Muscle layer of duodenum (tissue), 2 donors: ENCODE results near the gene RAI1.

Experiments
- H3K27ac ChIP-seq: one replicate; pipeline ENCODE4 v1.7.0; 2013; ENCODE audit warnings: mild to moderate bottlenecking, low read length
- H3K27me3 ChIP-seq: one replicate; pipeline ENCODE4 v1.7.0; 2013; ENCODE audit warnings: low read depth, mild to moderate bottlenecking, control low read depth, low read length
- H3K36me3 ChIP-seq, 2 donors: one replicate each; pipeline ENCODE4 v1.7.0; 2013; ENCODE audit warnings: low read length in 2 of 2, control low read depth in 1 of 2, mild to moderate bottlenecking in 1 of 2; ENCODE audit not compliant: insufficient read depth in 2 of 2, control insufficient read depth in 1 of 2
- H3K4me1 ChIP-seq, 2 donors: one replicate each; pipeline ENCODE4 v1.7.0; 2013; ENCODE audit warnings: low read length in 2 of 2, mild to moderate bottlenecking in 2 of 2, control low read depth in 1 of 2, moderate library complexity in 1 of 2; ENCODE audit not compliant: insufficient read depth in 2 of 2, control insufficient read depth in 1 of 2
- H3K4me3 ChIP-seq, 2 donors: one replicate each; pipeline ENCODE4 v1.7.0; 2013; ENCODE audit warnings: low read length in 2 of 2, low read depth in 1 of 2, mild to moderate bottlenecking in 1 of 2
- H3K9me3 ChIP-seq, 2 donors: one replicate each; pipeline ENCODE4 v1.7.0; 2013; ENCODE audit warnings: low read length in 2 of 2, control low read depth in 1 of 2, mild to moderate bottlenecking in 1 of 2; ENCODE audit not compliant: control insufficient read depth in 1 of 2
- donor health status: healthy.

The RAI1 gene

DNA sequence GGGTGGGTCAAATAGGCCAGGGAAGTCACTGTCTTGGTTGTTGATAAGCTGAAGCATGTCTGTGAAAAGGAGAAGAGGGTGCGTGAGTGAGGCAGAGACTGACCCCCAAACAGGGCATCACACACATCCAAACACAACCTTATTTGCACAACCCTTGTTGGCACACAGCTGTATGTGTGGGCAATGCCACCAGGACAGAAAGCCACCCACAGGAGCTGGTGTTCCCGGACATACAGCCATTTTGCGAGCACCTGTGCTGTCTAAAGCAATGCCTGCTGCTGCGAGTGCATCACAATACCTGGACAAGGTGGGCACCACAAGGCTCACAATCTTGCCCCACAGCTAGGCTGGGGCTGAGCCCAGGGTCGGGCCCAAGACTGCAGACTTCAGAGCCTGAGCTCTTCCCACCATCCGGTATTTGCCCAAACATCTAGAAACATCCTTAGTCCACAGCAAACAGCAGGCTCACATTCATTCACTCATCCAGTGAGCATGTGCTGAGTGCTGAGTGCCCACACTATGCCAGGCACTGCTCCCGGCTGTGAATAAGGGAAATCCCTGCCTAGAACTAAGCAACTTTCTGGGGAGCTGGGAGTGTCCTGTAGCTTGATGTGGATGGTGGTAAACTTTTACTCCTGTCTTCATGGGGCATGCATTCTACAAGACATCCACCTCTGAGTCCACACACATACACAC lies 139.4 kb downstream of the RAI1 start:
- H3K36me3 ChIP-seq, result peaks cover 20 to 31% of the 10 kb centered on the region in 2 donors
- H3K27me3 ChIP-seq, result no peaks in the 10 kb centered on the region
- no peak overlapping the region for H3K27ac ChIP-seq
- no peaks in the 10 kb centered on the region for H3K9me3 ChIP-seq
- H3K4me1 ChIP-seq, result peaks cover 33 to 80% of the 10 kb centered on the region in 2 donors
- no peak overlapping the region for H3K4me3 ChIP-seq

DNA sequence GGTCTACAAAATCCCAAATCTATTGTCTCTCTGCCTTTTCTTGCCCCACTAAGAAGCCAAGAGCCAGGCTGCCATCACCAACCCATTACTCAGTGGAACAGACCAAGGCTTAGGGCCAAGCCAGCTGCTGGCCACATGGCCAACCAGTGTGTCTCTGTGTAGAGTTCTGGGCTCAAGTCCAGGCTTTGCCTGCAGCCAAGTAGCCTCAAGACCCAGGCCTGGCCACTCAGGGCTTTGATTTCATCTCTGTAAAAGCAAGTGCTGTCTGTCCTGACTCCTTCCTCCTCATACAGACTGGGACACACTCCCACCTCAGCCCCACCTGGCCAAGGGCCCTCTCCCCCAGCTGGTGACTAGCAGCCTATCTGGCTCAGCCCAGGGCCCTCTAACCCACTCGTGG lies 140.9 kb downstream of the RAI1 start:
- Histone ChIP-seq H3K4me3 (peak overlapping the region; percentile 56 to 61), H3K9me3 (no peaks in the 10 kb centered on the region), H3K27ac (peak overlapping the region; percentile 71), H3K4me1 (peaks cover 40 to 96% of the 10 kb centered on the region in 2 donors), H3K27me3 (no peaks in the 10 kb centered on the region), H3K36me3 (peaks cover 17 to 19% of the 10 kb centered on the region in 2 donors)

DNA sequence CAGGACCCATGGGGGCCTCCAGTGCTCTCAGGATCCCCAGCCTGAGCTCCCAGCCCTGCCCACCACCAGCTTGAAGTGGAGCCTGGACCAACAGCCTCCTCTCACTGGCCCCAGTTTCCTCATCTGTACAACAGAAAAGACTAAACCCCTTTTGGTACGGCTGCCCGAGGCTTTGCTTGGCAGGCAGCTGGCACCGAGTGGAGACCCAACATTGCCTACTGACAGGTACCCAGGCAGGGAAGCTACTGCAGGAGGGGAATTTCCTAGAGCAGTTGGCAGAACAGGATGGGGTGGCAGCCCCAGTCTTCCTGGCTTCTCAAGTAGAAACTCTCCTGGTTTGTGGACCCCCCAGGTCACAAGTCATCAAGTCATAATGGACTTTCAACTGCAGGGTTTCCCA lies 141.4 kb downstream of the RAI1 start:
- no peaks in the 10 kb centered on the region for H3K27me3 ChIP-seq
- H3K9me3 ChIP-seq, result no peaks in the 10 kb centered on the region
- peak overlapping the region; percentile 71 for H3K27ac ChIP-seq
- peak overlapping the region; percentile 56 to 61 for H3K4me3 ChIP-seq
- H3K36me3 ChIP-seq, result peaks cover 13 to 19% of the 10 kb centered on the region in 2 donors
- peaks cover 40 to 96% of the 10 kb centered on the region in 2 donors for H3K4me1 ChIP-seq

DNA sequence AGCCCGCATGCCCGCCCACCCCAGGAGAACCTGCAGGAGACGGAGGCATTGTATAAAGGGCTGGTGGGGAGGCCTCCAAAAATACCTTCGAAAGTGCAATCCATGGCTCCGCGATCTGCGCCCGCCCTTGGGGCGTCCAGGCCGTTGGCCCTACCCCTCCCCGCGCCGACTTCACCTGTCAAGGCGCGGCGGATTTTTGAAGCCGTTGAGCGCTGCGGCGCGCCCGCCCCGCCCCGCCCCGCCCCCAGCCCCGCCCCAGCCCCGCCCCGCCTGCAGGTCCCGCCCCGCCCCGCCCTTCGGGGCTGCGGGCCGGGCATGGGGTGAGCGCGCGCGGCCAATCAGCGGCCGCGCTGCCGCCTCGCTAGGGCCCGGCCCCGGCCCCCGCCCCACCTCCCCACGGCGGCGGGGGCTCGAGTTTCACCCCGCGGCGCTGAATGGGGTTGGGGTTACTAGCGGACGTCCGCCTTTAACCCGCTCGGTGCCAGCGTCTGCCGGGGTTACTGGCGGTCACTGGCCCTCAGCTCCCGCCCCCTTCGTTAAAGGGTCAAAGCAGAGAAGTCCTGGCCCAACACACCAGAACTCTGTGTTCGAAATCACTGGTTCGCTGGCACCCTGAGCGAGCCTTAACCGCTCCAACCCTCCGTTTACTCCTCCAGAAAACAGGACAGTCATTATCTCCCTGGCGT lies 142.3 kb downstream of the RAI1 start:
- H3K4me1 ChIP-seq, result peaks cover 37 to 94% of the 10 kb centered on the region in 2 donors
- peak overlapping the region; percentile 86 for H3K27ac ChIP-seq
- H3K36me3 ChIP-seq, result peaks cover 8 to 17% of the 10 kb centered on the region in 2 donors
- H3K27me3 ChIP-seq, result no peaks in the 10 kb centered on the region
- peak overlapping the region; percentile 56 to 61 for H3K4me3 ChIP-seq
- no peaks in the 10 kb centered on the region for H3K9me3 ChIP-seq

DNA sequence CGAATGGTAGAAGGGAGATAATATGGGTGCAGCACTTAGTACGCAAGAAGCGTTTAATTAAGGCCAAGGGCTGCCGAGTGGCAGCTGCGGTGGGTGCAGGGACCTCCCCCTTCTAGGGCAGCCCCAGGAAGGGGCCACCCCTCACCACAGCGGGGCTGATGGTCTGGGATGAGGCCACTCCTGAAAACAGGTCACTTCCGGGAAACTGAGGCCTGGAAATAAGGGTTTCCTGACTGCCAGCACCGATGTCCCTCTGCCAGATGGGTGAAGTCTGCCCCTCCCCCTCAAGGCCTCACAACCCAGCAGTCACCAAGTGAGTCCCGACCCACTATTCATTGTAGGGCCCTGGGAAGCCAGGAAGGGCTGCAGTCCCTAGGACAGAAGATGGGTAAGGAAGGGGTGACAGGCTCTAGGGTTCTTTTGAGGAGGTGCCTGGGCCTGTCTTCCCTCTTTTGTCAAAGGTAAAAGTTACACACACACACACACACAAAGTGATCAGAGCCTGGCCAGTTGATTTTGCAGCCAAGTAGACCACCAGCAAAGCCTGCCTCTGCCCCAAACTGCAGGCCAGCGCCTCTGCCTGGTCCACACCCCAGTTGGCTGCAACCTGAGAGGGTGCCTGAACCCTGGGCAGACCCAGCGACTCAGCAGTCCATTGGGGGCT lies 143.0 kb downstream of the RAI1 start:
- Histone ChIP-seq H3K4me3 (peak overlapping the region; percentile 35 to 51), H3K36me3 (peaks cover 2 to 10% of the 10 kb centered on the region in 2 donors), H3K27me3 (no peaks in the 10 kb centered on the region), H3K9me3 (no peaks in the 10 kb centered on the region), H3K4me1 (peaks cover 37 to 87% of the 10 kb centered on the region in 2 donors), H3K27ac (peak overlapping the region; percentile 86)

DNA sequence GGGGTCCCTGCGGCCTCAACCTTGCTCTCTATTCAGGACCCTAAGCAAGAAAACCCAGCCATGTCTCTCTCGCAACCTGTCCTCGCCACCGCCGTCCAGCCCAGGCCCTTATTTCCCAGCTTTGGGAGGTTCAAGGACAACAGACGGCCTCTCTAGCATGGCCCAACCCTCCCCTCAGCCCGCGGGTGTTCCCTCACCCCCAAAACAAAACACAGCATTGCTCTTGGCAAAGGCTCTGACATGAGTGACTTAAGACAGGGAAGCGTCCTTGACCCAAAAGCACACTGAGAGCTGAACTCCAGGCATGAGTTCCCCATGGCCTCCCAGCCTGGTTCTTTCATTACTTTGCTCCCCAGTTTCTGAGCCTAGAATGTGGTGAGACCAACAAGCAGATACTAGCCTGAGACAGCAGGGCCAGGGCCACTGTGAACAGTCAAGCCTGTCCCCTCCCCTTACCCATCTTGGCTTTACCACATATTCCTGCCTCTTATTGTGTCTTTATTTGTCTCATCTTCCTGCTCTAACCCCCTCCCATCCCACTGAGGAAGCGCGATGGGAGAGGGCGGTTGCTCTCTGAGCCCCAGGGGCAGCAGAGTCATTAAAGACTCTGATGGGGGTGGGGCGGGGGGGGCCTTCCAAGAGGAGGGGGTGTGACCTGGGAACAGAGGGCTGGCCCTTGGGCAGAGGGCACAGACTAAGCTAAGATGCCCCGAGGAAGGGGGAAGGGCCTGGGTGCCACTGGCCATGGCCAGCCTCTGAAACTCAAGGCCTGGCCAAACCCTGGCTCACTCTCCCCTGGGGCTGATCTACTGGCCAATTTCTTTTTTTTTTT lies 143.7 kb downstream of the RAI1 start:
- Histone ChIP-seq H3K4me1 (peaks cover 34 to 79% of the 10 kb centered on the region in 2 donors), H3K4me3 (no peak overlapping the region), H3K27me3 (no peaks in the 10 kb centered on the region), H3K36me3 (peaks cover 0 to 7% of the 10 kb centered on the region in 2 donors), H3K27ac (peak overlapping the region; percentile 86), H3K9me3 (no peaks in the 10 kb centered on the region)

DNA sequence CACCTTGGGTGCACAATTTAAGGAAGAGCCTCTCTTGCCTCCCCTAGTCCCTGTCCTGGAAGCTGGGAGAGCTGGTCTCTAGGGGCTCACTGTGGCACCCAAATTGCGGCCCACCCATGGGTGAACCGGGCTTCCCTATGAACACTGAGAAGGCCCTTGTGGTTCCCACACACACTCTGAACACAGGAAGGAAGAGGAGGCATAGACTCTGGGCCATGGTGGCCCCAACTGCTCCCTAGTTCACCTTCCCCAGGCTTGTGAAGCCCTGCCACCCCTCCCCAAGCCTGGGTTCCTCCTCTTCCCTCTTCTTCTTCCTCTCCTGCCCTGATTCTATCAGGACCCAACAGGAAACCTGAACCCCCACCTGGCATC lies 145.1 kb downstream of the RAI1 start:
- H3K4me3 ChIP-seq, result no peak overlapping the region
- peaks cover 27 to 76% of the 10 kb centered on the region in 2 donors for H3K4me1 ChIP-seq
- no peaks in the 10 kb centered on the region for H3K9me3 ChIP-seq
- H3K27me3 ChIP-seq, result no peaks in the 10 kb centered on the region
- H3K27ac ChIP-seq, result peak overlapping the region; percentile 19
- H3K36me3 ChIP-seq, result no peaks in the 10 kb centered on the region

DNA sequence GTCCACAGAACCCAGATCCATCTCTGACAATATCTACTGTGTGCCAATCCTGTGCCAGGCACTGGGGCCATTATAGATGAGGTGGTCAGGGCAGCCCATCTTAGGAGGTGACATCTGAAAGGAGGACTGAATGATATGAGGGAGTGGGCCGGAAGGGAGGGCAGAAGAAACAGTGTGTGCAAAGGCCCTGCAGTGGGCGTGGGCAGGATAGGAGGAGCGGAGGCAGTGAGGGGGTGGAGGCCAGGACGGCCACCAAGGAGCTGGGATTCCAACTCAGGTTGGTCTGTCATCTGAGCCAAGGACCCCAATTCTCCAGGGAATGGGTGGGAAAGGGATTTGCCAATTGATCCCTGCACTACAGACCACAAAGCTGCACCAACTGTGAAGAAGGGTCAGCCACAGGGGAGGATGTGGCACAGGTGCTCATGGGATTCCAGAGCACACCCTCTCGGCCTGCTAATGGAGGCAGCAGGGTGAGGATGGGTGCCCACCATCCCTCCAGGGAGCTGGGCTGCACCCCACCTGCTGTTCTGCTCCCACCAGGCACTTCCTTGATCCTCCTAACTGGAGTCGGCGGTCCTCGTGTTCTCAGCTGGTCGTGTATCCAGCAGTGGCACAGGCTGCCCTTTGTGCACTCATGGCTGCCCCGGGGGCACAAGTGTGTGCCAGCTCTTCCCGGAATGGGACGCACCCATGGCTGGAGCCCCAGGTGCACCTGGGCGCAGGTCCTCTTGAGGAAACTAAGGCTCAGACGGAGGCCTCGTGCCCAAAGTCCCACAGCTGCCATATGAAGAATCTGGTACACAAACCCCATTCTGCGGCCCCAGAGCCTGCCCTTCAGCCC lies 145.9 kb downstream of the RAI1 start:
- Histone ChIP-seq H3K4me3 (no peak overlapping the region), H3K36me3 (no peaks in the 10 kb centered on the region), H3K9me3 (no peaks in the 10 kb centered on the region), H3K27me3 (no peaks in the 10 kb centered on the region), H3K4me1 (peaks cover 34 to 76% of the 10 kb centered on the region in 2 donors), H3K27ac (no peak overlapping the region)

DNA sequence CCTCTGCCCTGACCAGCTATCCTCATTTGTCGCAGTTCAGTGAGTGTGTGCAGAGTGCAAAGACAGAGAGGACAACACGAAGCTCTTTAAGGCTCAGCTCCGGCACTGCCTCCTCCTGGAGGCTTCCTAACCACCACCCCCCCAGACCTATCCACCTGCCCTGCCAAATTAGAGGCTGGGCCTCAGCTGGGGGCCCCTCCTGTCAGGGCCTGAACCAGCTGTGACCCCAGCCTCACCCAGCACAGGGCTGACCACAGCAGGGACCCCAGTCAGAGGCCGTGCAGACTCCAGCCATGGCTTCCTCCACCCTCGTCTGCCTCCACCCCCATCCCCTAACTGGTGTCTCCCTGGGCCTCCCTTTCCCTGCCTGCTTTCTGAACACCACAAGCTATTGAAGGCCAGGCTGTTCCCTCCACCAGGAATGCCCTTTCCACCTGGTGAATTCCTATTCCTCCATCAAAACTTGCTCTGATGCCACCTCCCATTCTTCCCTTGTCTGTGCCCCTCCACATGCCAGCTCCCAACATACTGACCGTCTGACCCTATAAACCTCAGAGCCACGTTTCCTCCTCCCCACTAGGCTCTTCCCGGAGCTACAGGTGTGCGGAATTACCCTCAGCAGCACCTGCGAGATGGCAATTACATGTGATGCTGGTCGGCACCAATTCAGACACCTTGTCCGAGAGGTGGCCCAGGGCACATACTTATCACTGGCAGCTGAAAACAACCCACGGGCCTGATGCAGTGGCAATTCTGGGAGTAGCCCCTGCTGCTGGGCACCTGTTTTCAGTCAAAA lies 146.8 kb downstream of the RAI1 start:
- no peaks in the 10 kb centered on the region for H3K36me3 ChIP-seq

DNA sequence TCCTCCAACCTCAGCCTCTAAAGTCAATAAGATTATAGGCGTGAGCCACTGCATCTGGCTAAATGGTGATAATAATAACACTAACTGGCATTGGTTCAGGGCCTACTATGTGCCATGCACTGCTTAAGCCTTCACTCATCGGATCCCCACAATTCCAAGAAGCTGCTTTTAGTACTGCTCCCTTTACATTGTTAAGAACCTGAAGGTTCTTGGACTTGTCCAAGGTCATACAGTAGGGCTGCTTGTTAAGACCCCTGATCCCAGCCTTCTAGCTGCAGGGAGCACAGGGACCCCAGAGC lies 149.0 kb downstream of the RAI1 start:
- no peak overlapping the region for H3K27ac ChIP-seq
- no peak overlapping the region for H3K4me3 ChIP-seq
- H3K4me1 ChIP-seq, result peaks cover 19 to 67% of the 10 kb centered on the region in 2 donors
- no peaks in the 10 kb centered on the region for H3K27me3 ChIP-seq
- H3K9me3 ChIP-seq, result no peaks in the 10 kb centered on the region
- H3K36me3 ChIP-seq, result no peaks in the 10 kb centered on the region

More for the DNA sequence above, 146.8 kb downstream of the RAI1 start:
- Histone ChIP-seq H3K27ac (no peak overlapping the region), H3K4me3 (no peak overlapping the region), H3K27me3 (no peaks in the 10 kb centered on the region), H3K4me1 (peaks cover 31 to 72% of the 10 kb centered on the region in 2 donors), H3K9me3 (no peaks in the 10 kb centered on the region)
